Astrocyte (in vitro differentiated cells and primary cell): ENCODE measurements around the gene CLEC11A. TPM values are rescaled to one million over a fixed set of nuclear protein-coding genes. Genes with fewer than 3 reads are reported as not detected.

ENCODE experiments used
- DNase-seq: peaks from one replicate; pipeline ENCODE4 v3.0.0-alpha.2; 2010; ENCODE audit warnings: low read depth
- FAIRE-seq: peaks from 2 replicates; lab custom pipeline; 2011; peaks lifted over from hg19 to GRCh38; lab: Jason Lieb, UNC
- H2AFZ ChIP-seq: 2 replicates; pipeline ENCODE4 v1.6.0; 2012; ENCODE audit warnings: low read depth, low read length, inconsistent platforms
- H3K27ac ChIP-seq: 2 replicates; pipeline ENCODE4 v1.5.1; 2011; ENCODE audit warnings: low read depth, low read length, inconsistent platforms
- H3K27me3 ChIP-seq: 2 replicates; pipeline ENCODE4 v1.6.0; 2011; ENCODE audit warnings: low read length, inconsistent platforms; ENCODE audit not compliant: insufficient read depth
- H3K36me3 ChIP-seq: 2 replicates; pipeline ENCODE4 v1.5.1; 2011; ENCODE audit warnings: low read length, inconsistent platforms; ENCODE audit not compliant: insufficient read depth
- H3K4me1 ChIP-seq: 2 replicates; pipeline ENCODE4 v1.5.1; 2011; ENCODE audit warnings: low read length, inconsistent platforms; ENCODE audit not compliant: insufficient read depth
- H3K4me2 ChIP-seq: 2 replicates; pipeline ENCODE4 v1.6.0; 2012; ENCODE audit warnings: low read length, inconsistent platforms
- H3K4me3 ChIP-seq: 2 replicates; pipeline ENCODE4 v1.5.1; 2011; ENCODE audit warnings: low read depth, mild to moderate bottlenecking, low read length, inconsistent platforms; ENCODE audit not compliant: insufficient read depth
- H3K79me2 ChIP-seq: 2 replicates; pipeline ENCODE4 v1.6.0; 2012; ENCODE audit warnings: mild to moderate bottlenecking, low read length, inconsistent platforms; ENCODE audit not compliant: insufficient read depth
- H3K9ac ChIP-seq: 2 replicates; pipeline ENCODE4 v1.6.0; 2012; ENCODE audit warnings: mild to moderate bottlenecking, low read length, inconsistent platforms
- H3K9me3 ChIP-seq: 2 replicates; pipeline ENCODE4 v1.5.1; 2012; ENCODE audit warnings: low read depth, mild to moderate bottlenecking, low read length, inconsistent platforms; ENCODE audit not compliant: insufficient read depth
- H4K20me1 ChIP-seq: 2 replicates; pipeline ENCODE4 v1.6.0; 2012; ENCODE audit warnings: low read length, inconsistent platforms; ENCODE audit not compliant: insufficient read depth
- H3K27ac Mint-ChIP-seq: one replicate; pipeline ENCODE4 v1.8.0; 2021; ENCODE audit warnings: mild to moderate bottlenecking, mixed read lengths; ENCODE audit not compliant: unreplicated experiment
- H3K27me3 Mint-ChIP-seq: one replicate; pipeline ENCODE4 v1.8.0; 2021; ENCODE audit warnings: low read depth, mixed read lengths; ENCODE audit not compliant: unreplicated experiment
- H3K36me3 Mint-ChIP-seq: one replicate; pipeline ENCODE4 v1.8.0; 2021; ENCODE audit warnings: low read depth, mixed read lengths; ENCODE audit not compliant: unreplicated experiment
- H3K4me1 Mint-ChIP-seq: one replicate; pipeline ENCODE4 v1.8.0; 2021; ENCODE audit warnings: low read depth, mixed read lengths; ENCODE audit not compliant: unreplicated experiment
- H3K4me3 Mint-ChIP-seq: one replicate; pipeline ENCODE4 v1.8.0; 2021; ENCODE audit warnings: mild to moderate bottlenecking, moderate library complexity, mixed read lengths; ENCODE audit not compliant: unreplicated experiment
- H3K9me3 Mint-ChIP-seq: one replicate; pipeline ENCODE4 v1.8.0; 2021; ENCODE audit warnings: mild to moderate bottlenecking, mixed read lengths; ENCODE audit not compliant: unreplicated experiment
- EZH2 ChIP-seq: IDR thresholded peaks from 2 replicates; pipeline ENCODE4 v1.6.1; 2012; ENCODE audit warnings: mild to moderate bottlenecking, low read length, inconsistent platforms; ENCODE audit not compliant: insufficient read depth
- total RNA-seq: library from RNA; stranded (reverse); gene quantifications from 2 replicates; pipeline ENCODE4 v1.2.1, GENCODE V29; 2021
- TF ChIP-seq, protein P1 (sequence below): IDR thresholded peaks from 2 replicates; pipeline ENCODE4 v1.5.1; 2011; ENCODE audit warnings: low read depth, mild to moderate bottlenecking, inconsistent platforms, low read length, moderate library complexity; ENCODE audit not compliant: insufficient read depth

Gene CLEC11A
- total RNA-seq, 1 donor from 2014 or later = not detected

GRCh38 chr19:50677636-50678035 lies 45.5 kb upstream of the CLEC11A start:
- no peak for DNase-seq
- H3K9me3 ChIP-seq = no peaks in the 10 kb centered on the region
- no peak for FAIRE-seq
- Mint-ChIP-seq H3K27me3 (no peaks in the 10 kb centered on the region), H3K9me3 (peaks cover 25% of the 10 kb centered on the region), H3K36me3 (peaks cover 2% of the 10 kb centered on the region), H3K27ac (no peak overlapping the region), H3K4me1 (no peaks in the 10 kb centered on the region), H3K4me3 (no peak overlapping the region)
- H3K4me2 ChIP-seq = no peak overlapping the region
- no peaks in the 10 kb centered on the region for H3K36me3 ChIP-seq
- no peak for TF ChIP-seq EZH2
- TF ChIP-seq, protein P1, sequence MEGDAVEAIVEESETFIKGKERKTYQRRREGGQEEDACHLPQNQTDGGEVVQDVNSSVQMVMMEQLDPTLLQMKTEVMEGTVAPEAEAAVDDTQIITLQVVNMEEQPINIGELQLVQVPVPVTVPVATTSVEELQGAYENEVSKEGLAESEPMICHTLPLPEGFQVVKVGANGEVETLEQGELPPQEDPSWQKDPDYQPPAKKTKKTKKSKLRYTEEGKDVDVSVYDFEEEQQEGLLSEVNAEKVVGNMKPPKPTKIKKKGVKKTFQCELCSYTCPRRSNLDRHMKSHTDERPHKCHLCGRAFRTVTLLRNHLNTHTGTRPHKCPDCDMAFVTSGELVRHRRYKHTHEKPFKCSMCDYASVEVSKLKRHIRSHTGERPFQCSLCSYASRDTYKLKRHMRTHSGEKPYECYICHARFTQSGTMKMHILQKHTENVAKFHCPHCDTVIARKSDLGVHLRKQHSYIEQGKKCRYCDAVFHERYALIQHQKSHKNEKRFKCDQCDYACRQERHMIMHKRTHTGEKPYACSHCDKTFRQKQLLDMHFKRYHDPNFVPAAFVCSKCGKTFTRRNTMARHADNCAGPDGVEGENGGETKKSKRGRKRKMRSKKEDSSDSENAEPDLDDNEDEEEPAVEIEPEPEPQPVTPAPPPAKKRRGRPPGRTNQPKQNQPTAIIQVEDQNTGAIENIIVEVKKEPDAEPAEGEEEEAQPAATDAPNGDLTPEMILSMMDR = no peak
- no peaks in the 10 kb centered on the region for H3K27me3 ChIP-seq
- H3K4me3 ChIP-seq = no peak overlapping the region
- no peak overlapping the region for H3K9ac ChIP-seq
- H2AFZ ChIP-seq = no peak overlapping the region
- H3K4me1 ChIP-seq = no peaks in the 10 kb centered on the region
- no peak overlapping the region for H3K27ac ChIP-seq
- no peaks in the 10 kb centered on the region for H4K20me1 ChIP-seq
- H3K79me2 ChIP-seq = no peaks in the 10 kb centered on the region

DNA sequence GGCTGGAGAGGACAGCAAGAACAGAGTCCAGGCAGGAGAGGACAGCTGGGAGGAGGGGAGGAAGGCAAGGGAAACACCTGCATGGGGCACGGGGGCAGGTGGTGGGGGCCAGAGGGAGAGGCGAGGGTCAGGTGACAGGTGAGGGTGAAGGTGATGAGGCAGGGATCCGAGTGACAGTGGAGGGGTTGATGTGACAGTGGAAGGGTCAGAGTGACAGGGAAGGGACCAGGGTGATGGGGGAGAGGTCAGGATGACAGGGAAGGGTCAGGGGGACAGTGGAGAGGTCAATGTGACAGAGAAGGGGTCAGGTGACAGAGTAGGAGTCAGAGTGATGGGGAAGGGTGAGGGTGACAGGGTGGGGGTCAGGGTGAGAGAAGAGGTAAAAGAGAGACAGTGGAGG lies 44.8 kb upstream of the CLEC11A start:
- H3K4me3 Mint-ChIP-seq = no peak overlapping the region
- FAIRE-seq (no peak), DNase-seq (no peak)
- Histone ChIP-seq H3K9ac (no peak overlapping the region), H3K9me3 (no peaks in the 10 kb centered on the region), H3K4me3 (no peak overlapping the region), H3K79me2 (no peaks in the 10 kb centered on the region), H3K4me1 (no peaks in the 10 kb centered on the region), H4K20me1 (no peaks in the 10 kb centered on the region), H3K4me2 (no peak overlapping the region), H3K27me3 (no peaks in the 10 kb centered on the region), H2AFZ (no peak overlapping the region), H3K36me3 (no peaks in the 10 kb centered on the region), H3K27ac (no peak overlapping the region)
- no peaks in the 10 kb centered on the region for H3K4me1 Mint-ChIP-seq
- peaks cover 20% of the 10 kb centered on the region for H3K9me3 Mint-ChIP-seq
- no peak overlapping the region for H3K27ac Mint-ChIP-seq
- no peaks in the 10 kb centered on the region for H3K27me3 Mint-ChIP-seq
- H3K36me3 Mint-ChIP-seq = no peaks in the 10 kb centered on the region
- TF ChIP-seq, protein P1 = no peak
- TF ChIP-seq EZH2 = no peak

DNA sequence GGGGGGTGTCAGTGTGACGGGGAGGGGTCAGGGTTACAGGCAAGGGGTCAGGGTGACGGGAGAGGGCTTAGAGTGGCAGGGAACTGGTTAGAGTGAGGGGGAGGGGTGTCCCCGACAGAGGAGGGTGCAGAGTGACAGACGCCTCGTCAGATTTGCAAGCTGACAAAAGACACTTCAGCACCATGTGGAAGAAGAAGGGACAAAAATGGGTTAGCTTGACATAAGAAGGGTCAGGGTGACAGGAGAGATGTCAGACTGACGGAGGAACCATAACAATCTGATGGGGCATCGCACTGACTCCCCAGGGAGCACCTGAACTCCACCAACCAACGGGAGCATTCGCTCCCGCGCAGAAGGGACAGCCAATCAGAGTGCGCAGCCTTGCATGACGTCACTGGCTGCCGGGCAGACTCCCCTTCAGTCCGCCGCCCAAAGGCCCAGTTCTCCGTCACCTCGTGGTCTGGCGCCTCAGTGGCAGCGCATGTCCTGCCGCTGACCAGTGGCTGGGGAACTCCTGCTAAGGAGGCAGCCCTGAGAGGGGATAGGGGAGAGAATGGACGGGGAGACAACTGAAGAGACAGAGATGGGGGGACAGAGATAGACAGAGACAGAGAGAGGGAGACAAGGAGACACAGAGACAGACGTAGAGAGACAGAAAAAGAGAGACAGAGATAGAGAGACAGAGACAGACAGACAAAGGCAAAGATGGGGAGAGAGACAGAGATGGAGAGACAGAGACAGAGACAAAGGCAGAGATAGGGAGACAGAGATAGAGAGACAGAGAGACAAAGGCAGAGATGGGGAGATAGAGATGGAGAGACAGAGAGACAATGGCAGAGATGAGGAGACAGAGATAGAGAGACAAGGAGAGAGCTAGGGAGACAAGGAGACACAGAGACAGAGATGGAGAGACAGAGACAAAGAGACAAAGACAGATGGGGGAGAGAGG lies 43.7 kb upstream of the CLEC11A start:
- no peaks in the 10 kb centered on the region for H3K36me3 Mint-ChIP-seq
- Histone ChIP-seq H3K9ac (no peak overlapping the region), H3K9me3 (no peaks in the 10 kb centered on the region), H3K27ac (no peak overlapping the region), H3K27me3 (no peaks in the 10 kb centered on the region), H3K4me3 (no peak overlapping the region), H4K20me1 (no peaks in the 10 kb centered on the region), H3K4me1 (no peaks in the 10 kb centered on the region), H3K4me2 (no peak overlapping the region), H3K36me3 (no peaks in the 10 kb centered on the region), H2AFZ (no peak overlapping the region), H3K79me2 (no peaks in the 10 kb centered on the region)
- peaks cover 26% of the 10 kb centered on the region for H3K9me3 Mint-ChIP-seq
- no peak for FAIRE-seq
- no peaks in the 10 kb centered on the region for H3K4me1 Mint-ChIP-seq
- H3K27me3 Mint-ChIP-seq = no peaks in the 10 kb centered on the region
- TF ChIP-seq EZH2 = no peak
- TF ChIP-seq, protein P1 = no peak
- no peak overlapping the region for H3K27ac Mint-ChIP-seq
- H3K4me3 Mint-ChIP-seq = no peak overlapping the region
- peak; percentile 26 for DNase-seq
